Cardiac muscle cell (in vitro differentiated cells and primary cell): Measurements from ENCODE around the gene DKK2. TPM values are rescaled to one million over a fixed set of nuclear protein-coding genes. Genes with fewer than 3 reads are reported as not detected.
A peak's percentile ranks its signal among the peaks of the same experiment; 100 is the strongest.

ENCODE experiments used
- DNase-seq, 2 donors: peaks; one replicate each; pipeline versions ENCODE4 v3.0.0 to v3.0.0-alpha.2; 2010 to 2017; ENCODE audit warnings: low read depth in 1 of 2, low spot score in 1 of 2
- H3K27ac ChIP-seq: fragments of 200-600 bp; sonication (generic); 2 replicates; pipeline ENCODE4 v1.5.1; 2016
- H3K27me3 ChIP-seq: fragments of 200-600 bp; sonication (generic); 2 replicates; pipeline ENCODE4 v1.6.0; 2016; ENCODE audit warnings: control low read depth
- H3K36me3 ChIP-seq: fragments of 200-600 bp; sonication (generic); 2 replicates; pipeline ENCODE4 v1.5.1; 2016; ENCODE audit warnings: control low read depth
- H3K4me1 ChIP-seq: fragments of 200-600 bp; sonication (generic); 2 replicates; pipeline ENCODE4 v1.8.1; 2017; ENCODE audit warnings: low read depth, mild to moderate bottlenecking, mixed run types
- H3K4me3 ChIP-seq: fragments of 200-600 bp; sonication (generic); 2 replicates; pipeline ENCODE4 v1.5.1; 2016; ENCODE audit warnings: mild to moderate bottlenecking
- H3K9me3 ChIP-seq: fragments of 200-600 bp; sonication (generic); 2 replicates; pipeline ENCODE4 v1.5.1; 2017; ENCODE audit warnings: low read depth, mild to moderate bottlenecking, control low read depth
- polyA plus RNA-seq: library from polyadenylated mRNA; unstranded; fragments of >200 nt; fragmentation: Nextera tagmentation; extraction: Ambion mirVana; gene quantifications from 2 replicates; pipeline ENCODE4 v1.2.1, GENCODE V29; 2016
- total RNA-seq: library from RNA; depleted of rRNA; stranded (reverse); fragments of >200 nt; gene quantifications from 2 replicates; pipeline ENCODE4 v1.2.3, GENCODE V29; 2016
- TF ChIP-seq, protein P1 (sequence below): IDR thresholded peaks from 2 replicates; pipeline ENCODE4 v1.5.1; 2012; ENCODE audit warnings: low read depth, mild to moderate bottlenecking, low read length

DKK2 gene
- total and polyA plus RNA-seq, 2 experiments from 2014 or later: 0.06 to 0.23 TPM

GRCh38 chr4:107034996-107035818 lies 906 bp downstream of the DKK2 start:
- Histone ChIP-seq H3K4me1 (peaks cover 16% of the 10 kb centered on the region), H3K36me3 (no peaks in the 10 kb centered on the region), H3K9me3 (no peaks in the 10 kb centered on the region), H3K27me3 (peaks cover 100% of the 10 kb centered on the region), H3K4me3 (peak overlapping the region; percentile 30), H3K27ac (no peak overlapping the region)
- TF ChIP-seq, protein P1, sequence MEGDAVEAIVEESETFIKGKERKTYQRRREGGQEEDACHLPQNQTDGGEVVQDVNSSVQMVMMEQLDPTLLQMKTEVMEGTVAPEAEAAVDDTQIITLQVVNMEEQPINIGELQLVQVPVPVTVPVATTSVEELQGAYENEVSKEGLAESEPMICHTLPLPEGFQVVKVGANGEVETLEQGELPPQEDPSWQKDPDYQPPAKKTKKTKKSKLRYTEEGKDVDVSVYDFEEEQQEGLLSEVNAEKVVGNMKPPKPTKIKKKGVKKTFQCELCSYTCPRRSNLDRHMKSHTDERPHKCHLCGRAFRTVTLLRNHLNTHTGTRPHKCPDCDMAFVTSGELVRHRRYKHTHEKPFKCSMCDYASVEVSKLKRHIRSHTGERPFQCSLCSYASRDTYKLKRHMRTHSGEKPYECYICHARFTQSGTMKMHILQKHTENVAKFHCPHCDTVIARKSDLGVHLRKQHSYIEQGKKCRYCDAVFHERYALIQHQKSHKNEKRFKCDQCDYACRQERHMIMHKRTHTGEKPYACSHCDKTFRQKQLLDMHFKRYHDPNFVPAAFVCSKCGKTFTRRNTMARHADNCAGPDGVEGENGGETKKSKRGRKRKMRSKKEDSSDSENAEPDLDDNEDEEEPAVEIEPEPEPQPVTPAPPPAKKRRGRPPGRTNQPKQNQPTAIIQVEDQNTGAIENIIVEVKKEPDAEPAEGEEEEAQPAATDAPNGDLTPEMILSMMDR: no peak
- DNase-seq: peak; percentile 29 to 51

DNA sequence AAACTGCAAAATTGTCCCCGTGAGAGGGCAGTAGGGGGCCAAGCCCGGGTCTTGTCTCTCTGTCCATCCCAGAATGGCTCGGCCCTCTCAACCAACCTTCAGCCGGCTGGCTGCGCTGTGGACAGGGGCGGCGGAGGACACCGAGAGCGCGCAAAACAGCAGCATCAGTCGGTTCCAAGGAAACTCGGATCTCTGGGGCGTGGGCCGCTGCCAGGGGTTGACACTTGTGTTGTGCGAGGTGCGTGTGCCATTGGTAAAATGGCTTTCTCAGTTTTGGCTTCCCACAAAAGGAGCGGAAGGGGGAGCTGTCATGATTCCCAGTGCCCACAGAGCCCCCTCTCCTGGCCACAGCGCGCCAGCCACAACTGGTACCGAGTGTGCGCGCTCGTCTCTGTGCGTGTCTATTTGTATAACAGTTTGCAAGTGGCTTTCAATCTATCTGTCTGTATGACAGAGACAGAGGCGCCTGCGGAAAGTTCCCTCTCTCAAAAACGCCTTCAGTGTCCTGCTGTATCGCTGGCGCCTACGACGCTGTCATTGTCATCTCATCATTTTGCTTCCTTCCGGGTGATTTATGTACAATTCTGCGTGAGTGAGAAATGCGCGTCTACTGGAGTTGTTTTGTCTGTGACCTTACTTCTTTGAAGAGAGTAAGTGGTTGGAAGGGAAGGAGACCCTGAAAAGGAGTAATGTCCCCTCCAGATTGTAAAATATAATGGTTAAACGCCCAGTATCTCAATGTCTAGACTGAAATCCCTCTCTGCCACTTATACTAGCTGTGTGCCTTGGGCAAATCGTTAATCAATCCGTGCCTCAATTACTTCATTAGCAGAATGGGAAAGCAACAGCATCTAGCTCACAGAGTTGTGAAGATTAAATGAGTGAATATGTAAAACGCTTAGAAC lies 1.8 kb downstream of the DKK2 start:
- H3K9me3 ChIP-seq: no peaks in the 10 kb centered on the region
- no peak overlapping the region for H3K27ac ChIP-seq
- peak; percentile 26 to 68 for DNase-seq
- no peaks in the 10 kb centered on the region for H3K36me3 ChIP-seq
- peaks cover 95% of the 10 kb centered on the region for H3K27me3 ChIP-seq
- TF ChIP-seq, protein P1: peak; percentile 45
- peaks cover 16% of the 10 kb centered on the region for H3K4me1 ChIP-seq
- H3K4me3 ChIP-seq: peak overlapping the region; percentile 28

DNA sequence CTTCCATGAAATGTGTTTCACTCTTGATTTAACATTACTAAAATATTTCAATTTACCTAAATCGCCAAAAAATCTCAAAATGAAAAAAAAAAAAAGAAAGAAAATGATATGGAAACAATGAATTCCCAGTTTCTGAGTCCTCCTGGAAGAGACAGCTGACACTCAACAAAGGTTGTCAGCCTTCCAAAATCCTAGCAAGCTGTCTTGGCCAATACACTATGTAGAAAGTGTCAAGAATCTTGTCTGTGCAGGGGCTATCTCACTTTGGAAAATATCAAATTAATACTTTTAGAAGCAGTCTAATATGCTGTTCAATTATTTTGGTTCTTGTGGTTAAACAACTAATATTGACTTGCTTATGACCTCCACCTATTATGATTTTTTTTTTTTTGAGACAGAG lies 8.7 kb downstream of the DKK2 start:
- no peak for DNase-seq
- TF ChIP-seq, protein P1: no peak
- Histone ChIP-seq H3K27ac (no peak overlapping the region), H3K27me3 (peaks cover 30% of the 10 kb centered on the region), H3K4me1 (no peaks in the 10 kb centered on the region), H3K4me3 (no peak overlapping the region), H3K9me3 (no peaks in the 10 kb centered on the region), H3K36me3 (no peaks in the 10 kb centered on the region)

DNA sequence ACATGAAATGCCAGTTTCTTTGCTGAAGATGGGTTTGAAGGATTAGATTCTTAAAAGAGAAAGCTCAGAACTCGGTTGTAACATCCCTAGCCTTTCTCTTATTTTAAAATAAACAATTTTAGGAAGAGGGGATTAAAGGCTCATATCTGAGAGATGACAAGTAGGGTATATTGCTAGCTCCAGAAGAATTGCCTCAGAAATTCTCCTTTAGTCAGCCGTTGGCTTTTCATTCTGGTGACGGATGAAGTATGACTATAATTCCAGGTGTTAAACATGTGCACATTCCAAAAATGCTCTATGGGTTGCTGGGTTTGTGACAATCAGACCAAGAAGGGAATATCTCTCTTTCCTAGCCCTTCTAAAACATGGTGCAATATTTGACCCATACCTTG lies 17.8 kb downstream of the DKK2 start:
- no peaks in the 10 kb centered on the region for H3K9me3 ChIP-seq
- DNase-seq: no peak
- H3K36me3 ChIP-seq: no peaks in the 10 kb centered on the region
- no peaks in the 10 kb centered on the region for H3K4me1 ChIP-seq
- no peaks in the 10 kb centered on the region for H3K27me3 ChIP-seq
- no peak overlapping the region for H3K27ac ChIP-seq
- TF ChIP-seq, protein P1: no peak
- no peak overlapping the region for H3K4me3 ChIP-seq

- Histone ChIP-seq H3K4me1 (no peaks in the 10 kb centered on the region), H3K4me3 (no peak overlapping the region), H3K27ac (no peak overlapping the region), H3K27me3 (no peaks in the 10 kb centered on the region), H3K9me3 (no peaks in the 10 kb centered on the region), H3K36me3 (no peaks in the 10 kb centered on the region)
- no peak for DNase-seq
- TF ChIP-seq, protein P1: no peak
These were observed 18.4 kb downstream of the DKK2 start for GRCh38 chr4:107017443-107018343.
